OCI-LY3 (cell line): ENCODE data around the gene CSF3R.

Experiments used
- H2AFZ ChIP-seq: fragments of 200-600, 300-600 bp; shearing (Covaris generic); 2 replicates; pipeline ENCODE4 v1.6.0; 2014; ENCODE audit warnings: antibody characterized with exemption, low read depth, low read length
- H3K27ac ChIP-seq: fragments of 200-600, 300-600 bp; sonication (generic); 2 replicates; pipeline ENCODE4 v1.5.1; 2014; ENCODE audit warnings: mild to moderate bottlenecking, low read length, moderate library complexity, mixed read lengths
- H3K27me3 ChIP-seq: fragments of 200-600, 300-600 bp; sonication (generic); 2 replicates; pipeline ENCODE4 v1.6.1; 2014; ENCODE audit warnings: low read depth, low read length, mixed read lengths
- H3K36me3 ChIP-seq: fragments of 200-600, 300-600 bp; sonication (generic); replicated peaks from 2 replicates; pipeline ENCODE3; 2014; ENCODE audit warnings: low read depth, low read length, mixed read lengths
- H3K4me1 ChIP-seq: fragments of 300-600, 200-600 bp; sonication (generic); 2 replicates; pipeline ENCODE4 v1.6.1; 2014; ENCODE audit warnings: low read length, mixed read lengths
- H3K4me2 ChIP-seq: fragments of 200-600, 300-600 bp; sonication (generic); 2 replicates; pipeline ENCODE4 v1.6.1; 2014; ENCODE audit warnings: low read length, mixed read lengths
- H3K4me3 ChIP-seq: fragments of 300-600, 200-600 bp; sonication (generic); 2 replicates; pipeline ENCODE4 v1.5.1; 2014; ENCODE audit warnings: antibody characterized with exemption, mild to moderate bottlenecking, low read length, moderate library complexity
- H3K79me2 ChIP-seq: fragments of 300-600, 200-600 bp; shearing (Covaris generic); 2 replicates; pipeline ENCODE4 v1.6.1; 2014; ENCODE audit warnings: mild to moderate bottlenecking, low read length, mixed read lengths
- H3K9ac ChIP-seq: fragments of 300-600, 200-600 bp; shearing (Covaris generic); 2 replicates; pipeline ENCODE4 v1.6.0; 2014; ENCODE audit warnings: mild to moderate bottlenecking, low read length, moderate library complexity
- H3K9me3 ChIP-seq: fragments of 200-600, 300-600 bp; shearing (Covaris generic); 2 replicates; pipeline ENCODE4 v1.6.1; 2014; ENCODE audit warnings: low read length, mixed read lengths; ENCODE audit not compliant: insufficient read depth
- H4K20me1 ChIP-seq: fragments of 200-600, 300-600 bp; sonication (generic); 2 replicates; pipeline ENCODE4 v1.6.1; 2016; ENCODE audit warnings: low read length, mixed read lengths; ENCODE audit not compliant: insufficient read depth
- EZH2phosphoT487 ChIP-seq: fragments of 200-600 bp; shearing (Covaris generic); IDR thresholded peaks from 2 replicates; pipeline ENCODE4 v1.6.1; 2018; ENCODE audit warnings: antibody characterized with exemption, mixed run types, low read depth
- TF ChIP-seq, protein P1 (sequence below): fragments of 200-600, 300-600 bp; sonication (generic); IDR thresholded peaks from 2 replicates; pipeline ENCODE4 v1.5.1; 2014; ENCODE audit warnings: antibody characterized with exemption, low read length, low read depth

CSF3R gene

GRCh38 chr1:36520771-36521420 is 38.2 kb upstream of the CSF3R start:
- H3K36me3 ChIP-seq: no peaks in the 10 kb centered on the region
- H3K9ac ChIP-seq: no peak overlapping the region
- no peak for TF ChIP-seq EZH2phosphoT487
- TF ChIP-seq, protein P1, sequence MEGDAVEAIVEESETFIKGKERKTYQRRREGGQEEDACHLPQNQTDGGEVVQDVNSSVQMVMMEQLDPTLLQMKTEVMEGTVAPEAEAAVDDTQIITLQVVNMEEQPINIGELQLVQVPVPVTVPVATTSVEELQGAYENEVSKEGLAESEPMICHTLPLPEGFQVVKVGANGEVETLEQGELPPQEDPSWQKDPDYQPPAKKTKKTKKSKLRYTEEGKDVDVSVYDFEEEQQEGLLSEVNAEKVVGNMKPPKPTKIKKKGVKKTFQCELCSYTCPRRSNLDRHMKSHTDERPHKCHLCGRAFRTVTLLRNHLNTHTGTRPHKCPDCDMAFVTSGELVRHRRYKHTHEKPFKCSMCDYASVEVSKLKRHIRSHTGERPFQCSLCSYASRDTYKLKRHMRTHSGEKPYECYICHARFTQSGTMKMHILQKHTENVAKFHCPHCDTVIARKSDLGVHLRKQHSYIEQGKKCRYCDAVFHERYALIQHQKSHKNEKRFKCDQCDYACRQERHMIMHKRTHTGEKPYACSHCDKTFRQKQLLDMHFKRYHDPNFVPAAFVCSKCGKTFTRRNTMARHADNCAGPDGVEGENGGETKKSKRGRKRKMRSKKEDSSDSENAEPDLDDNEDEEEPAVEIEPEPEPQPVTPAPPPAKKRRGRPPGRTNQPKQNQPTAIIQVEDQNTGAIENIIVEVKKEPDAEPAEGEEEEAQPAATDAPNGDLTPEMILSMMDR: no peak

GRCh38 chr1:36520056-36520455 is 37.3 kb upstream of the CSF3R start:
- no peaks in the 10 kb centered on the region for H3K79me2 ChIP-seq
- no peak overlapping the region for H3K4me2 ChIP-seq
- H3K9ac ChIP-seq: no peak overlapping the region
- no peaks in the 10 kb centered on the region for H3K36me3 ChIP-seq
- H3K9me3 ChIP-seq: no peaks in the 10 kb centered on the region
- no peaks in the 10 kb centered on the region for H4K20me1 ChIP-seq
- H3K4me1 ChIP-seq: no peaks in the 10 kb centered on the region
- no peaks in the 10 kb centered on the region for H3K27me3 ChIP-seq
- H3K27ac ChIP-seq: no peak overlapping the region
- TF ChIP-seq EZH2phosphoT487: no peak
- TF ChIP-seq, protein P1: no peak
- no peak overlapping the region for H3K4me3 ChIP-seq
- H2AFZ ChIP-seq: no peak overlapping the region

More at GRCh38 chr1:36520771-36521420, 38.2 kb upstream of the CSF3R start:
- no peak overlapping the region for H3K4me2 ChIP-seq
- no peaks in the 10 kb centered on the region for H3K27me3 ChIP-seq
- no peak overlapping the region for H3K4me3 ChIP-seq
- no peaks in the 10 kb centered on the region for H3K79me2 ChIP-seq
- no peaks in the 10 kb centered on the region for H3K9me3 ChIP-seq
- no peaks in the 10 kb centered on the region for H4K20me1 ChIP-seq
- H3K27ac ChIP-seq: no peak overlapping the region
- H3K4me1 ChIP-seq: no peaks in the 10 kb centered on the region
- H2AFZ ChIP-seq: no peak overlapping the region

- H3K27me3 ChIP-seq: no peaks in the 10 kb centered on the region
- no peak for TF ChIP-seq EZH2phosphoT487
- TF ChIP-seq, protein P1: no peak
- H3K36me3 ChIP-seq: no peaks in the 10 kb centered on the region
- no peak overlapping the region for H3K4me3 ChIP-seq
- no peak overlapping the region for H3K27ac ChIP-seq
- no peaks in the 10 kb centered on the region for H4K20me1 ChIP-seq
- no peaks in the 10 kb centered on the region for H3K79me2 ChIP-seq
- H3K9me3 ChIP-seq: no peaks in the 10 kb centered on the region
- no peak overlapping the region for H3K4me2 ChIP-seq
- peak overlapping the region; percentile 1; the same call in 1 of the 2 replicates for H2AFZ ChIP-seq
- H3K9ac ChIP-seq: no peak overlapping the region
- no peaks in the 10 kb centered on the region for H3K4me1 ChIP-seq
Observed at GRCh38 chr1:36517011-36517771, 34.5 kb upstream of the CSF3R start.

DNA sequence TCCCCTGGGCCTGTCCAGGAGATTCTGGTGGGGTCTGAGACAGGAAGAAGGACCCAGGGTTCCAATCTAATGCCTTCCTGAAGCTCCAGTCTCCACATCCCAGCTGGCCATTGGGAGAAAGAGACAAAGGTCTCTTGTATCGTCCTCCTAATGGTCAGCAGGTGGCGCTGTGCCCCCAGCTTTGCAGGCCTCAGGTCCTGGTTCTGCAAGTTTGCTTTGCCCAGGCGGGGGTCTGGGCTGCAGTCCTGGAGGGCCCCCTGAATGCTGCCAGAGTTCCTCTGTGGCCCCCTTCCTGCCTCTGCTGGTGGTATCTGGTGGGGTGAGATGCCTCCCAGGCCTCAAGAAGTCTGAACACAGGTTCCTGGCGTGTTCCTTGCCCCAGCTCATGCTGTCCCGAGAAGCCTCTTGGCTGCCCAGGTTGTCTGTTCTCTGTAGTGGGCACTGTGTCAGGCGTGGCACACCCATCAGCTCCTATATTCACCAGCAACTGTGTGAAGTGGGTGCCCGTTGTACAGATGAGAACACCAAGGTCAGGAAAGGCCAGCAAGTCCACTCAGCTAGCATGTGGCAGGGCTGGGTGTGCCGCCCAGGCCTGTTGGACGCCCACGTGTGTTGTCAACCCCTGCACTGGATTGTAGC is 33.8 kb upstream of the CSF3R start:
- Histone ChIP-seq H3K79me2 (no peaks in the 10 kb centered on the region), H3K4me1 (no peaks in the 10 kb centered on the region), H3K4me2 (no peak overlapping the region), H3K27me3 (no peaks in the 10 kb centered on the region), H3K4me3 (no peak overlapping the region), H3K9me3 (no peaks in the 10 kb centered on the region), H4K20me1 (no peaks in the 10 kb centered on the region), H3K27ac (no peak overlapping the region), H3K36me3 (no peaks in the 10 kb centered on the region), H2AFZ (peak overlapping the region; percentile 1; the same call in 1 of the 2 replicates), H3K9ac (no peak overlapping the region)
- TF ChIP-seq, protein P1: peak; percentile 77
- no peak for TF ChIP-seq EZH2phosphoT487
